Bone marrow (tissue), 2 donors: ENCODE data around the gene MGMT.

Source experiments
- DNase-seq, 2 donors: peaks; one replicate each; lab custom pipeline; 2025; lab: John Stamatoyannopoulos, UW

Gene MGMT

GRCh38 chr10:129520440-129521080, 53.5 kb downstream of the MGMT start:
- DNase-seq: no peak

GRCh38 chr10:129521161-129522025, 54.4 kb downstream of the MGMT start:
- no peak for DNase-seq

GRCh38 chr10:129522041-129522585, 55.1 kb downstream of the MGMT start:
- DNase-seq: no peak

GRCh38 chr10:129523031-129523722, 56.1 kb downstream of the MGMT start:
- no peak for DNase-seq

GRCh38 chr10:129523723-129524316, 56.8 kb downstream of the MGMT start:
- no peak for DNase-seq

GRCh38 chr10:129524936-129525335, 57.9 kb downstream of the MGMT start:
- DNase-seq: no peak

- no peak for DNase-seq
These were observed 58.4 kb downstream of the MGMT start for GRCh38 chr10:129525401-129525801.

- no peak for DNase-seq
These were observed 59.9 kb downstream of the MGMT start for GRCh38 chr10:129526943-129527342.

- no peak for DNase-seq
These were observed 61.4 kb downstream of the MGMT start for GRCh38 chr10:129528376-129528978.

GRCh38 chr10:129530581-129530980, 63.5 kb downstream of the MGMT start:
- DNase-seq: no peak

GRCh38 chr10:129531195-129531968, 64.3 kb downstream of the MGMT start:
- DNase-seq: no peak

GRCh38 chr10:129531969-129532660, 65.1 kb downstream of the MGMT start:
- no peak for DNase-seq

- DNase-seq: peak in 1 of 2 donors; percentile 7
These were observed 65.8 kb downstream of the MGMT start for GRCh38 chr10:129532838-129533237.

GRCh38 chr10:129533281-129533680, 66.2 kb downstream of the MGMT start:
- DNase-seq: no peak

- DNase-seq: no peak
These were observed 67.8 kb downstream of the MGMT start for GRCh38 chr10:129534826-129535225.

- DNase-seq: no peak
These were observed 69.3 kb downstream of the MGMT start for GRCh38 chr10:129536336-129536735.

- DNase-seq: no peak
These were observed 70.1 kb downstream of the MGMT start for GRCh38 chr10:129537151-129537550.

GRCh38 chr10:129538236-129538635, 71.2 kb downstream of the MGMT start:
- DNase-seq: no peak

- no peak for DNase-seq
These were observed 74.2 kb downstream of the MGMT start for GRCh38 chr10:129541200-129541599.

GRCh38 chr10:129541748-129542487, 74.9 kb downstream of the MGMT start:
- no peak for DNase-seq
